NCI-H345 treated with DMSO at 0.1 percent for 48 hours (cell line): ENCODE data around the gene ZNF326.

Experiments
- DNase-seq: peaks from one replicate; lab custom pipeline; 2025; ENCODE audit not compliant: unreplicated experiment; lab: John Stamatoyannopoulos, UW

ZNF326 gene

DNA sequence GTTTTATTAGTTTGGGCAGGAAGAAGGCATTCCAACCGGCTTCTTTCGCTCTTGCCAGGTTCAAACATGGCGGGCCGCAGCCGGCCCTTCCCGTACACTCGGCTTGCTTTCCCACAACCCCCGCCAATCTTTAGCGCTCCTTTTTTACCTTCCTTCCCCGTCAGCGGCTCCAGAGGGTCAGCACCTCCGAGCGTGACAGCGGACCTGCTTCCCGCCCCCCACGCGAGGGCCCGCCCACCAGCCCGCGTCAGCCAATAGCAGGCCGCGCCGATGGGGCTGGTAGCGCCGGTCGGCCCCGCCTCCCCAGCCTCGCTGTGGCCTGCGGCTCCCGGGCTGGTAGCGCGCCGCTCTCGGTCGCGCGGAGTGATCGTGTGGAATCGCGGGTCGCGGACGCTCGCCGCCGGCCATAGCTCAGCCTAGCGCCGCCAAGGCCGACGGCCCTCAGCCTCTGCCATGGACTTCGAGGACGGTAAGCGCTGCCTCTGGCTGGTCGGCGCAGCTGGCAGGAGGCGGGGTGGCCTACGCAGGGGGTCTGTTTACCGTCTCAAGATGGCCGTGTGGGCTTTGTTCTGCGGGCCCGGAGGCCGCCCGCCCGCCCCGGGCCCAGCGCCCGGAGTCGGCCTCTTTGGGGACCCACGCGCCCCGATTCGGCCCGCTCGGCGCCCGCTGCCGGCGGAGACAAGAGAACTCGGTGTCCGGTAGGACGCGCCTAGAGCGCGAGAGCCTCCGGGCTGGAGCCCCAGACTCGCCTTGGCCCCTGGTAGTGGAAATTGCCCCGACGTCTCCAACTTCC lies at the start of gene ZNF326:
TSS of gene ZNF326 (plus strand) at position 306 of the 793 bp plus-strand sequence. CDS start at position 454, 148 bp downstream.
- DNase-seq = peak; percentile 89

DNA sequence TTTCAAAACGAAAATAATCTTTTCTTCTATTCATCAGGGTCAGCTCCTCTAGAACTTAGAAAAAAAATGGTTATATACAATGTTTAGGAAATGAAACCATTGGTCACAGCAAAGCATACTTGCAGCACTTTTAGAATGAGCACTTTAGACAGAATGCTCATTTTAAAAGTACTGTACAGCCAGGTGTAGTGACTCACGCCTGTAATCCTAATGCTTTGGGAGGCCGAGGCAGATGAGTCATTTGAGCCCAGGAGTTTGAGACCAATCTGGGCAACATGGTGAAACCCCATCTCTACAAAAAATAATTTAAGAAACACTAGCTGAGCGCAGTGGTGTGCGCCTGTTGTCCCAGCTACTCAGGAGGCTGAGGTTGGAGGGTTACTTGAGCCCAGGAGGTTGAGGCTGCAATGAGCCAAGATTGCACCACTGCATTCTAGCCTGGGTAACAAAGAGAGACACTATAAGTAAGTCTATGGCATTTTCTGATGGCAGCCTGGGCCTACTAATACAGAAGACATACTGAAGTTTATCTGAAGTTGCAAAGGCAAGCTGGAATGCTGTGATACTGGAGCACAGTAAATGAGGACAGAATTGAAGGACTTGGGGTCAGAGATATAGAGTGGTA lies 48.9 kb upstream of the ZNF326 start:
- no peak for DNase-seq

DNA sequence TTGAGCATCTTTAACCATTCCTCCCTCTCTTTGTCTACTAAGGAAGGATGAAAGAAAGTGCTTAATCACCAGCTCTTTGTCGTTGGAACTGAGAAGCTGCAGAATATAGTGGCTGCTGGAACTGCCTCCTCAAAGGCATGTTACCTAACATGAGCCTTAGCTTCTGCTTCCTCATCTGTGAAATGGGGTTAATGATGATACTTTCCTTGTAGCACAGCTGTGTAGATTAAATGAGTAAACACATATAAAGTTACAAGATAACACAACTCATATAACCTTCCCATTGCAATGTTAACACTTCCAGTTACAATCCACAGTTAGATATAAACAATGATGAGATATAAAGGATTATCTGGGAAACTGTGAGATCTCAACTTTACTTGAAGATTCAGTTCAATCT lies 48.4 kb upstream of the ZNF326 start:
- no peak for DNase-seq

GRCh38 chr1:89948722-89949345 lies 46.1 kb upstream of the ZNF326 start:
- DNase-seq = no peak

DNA sequence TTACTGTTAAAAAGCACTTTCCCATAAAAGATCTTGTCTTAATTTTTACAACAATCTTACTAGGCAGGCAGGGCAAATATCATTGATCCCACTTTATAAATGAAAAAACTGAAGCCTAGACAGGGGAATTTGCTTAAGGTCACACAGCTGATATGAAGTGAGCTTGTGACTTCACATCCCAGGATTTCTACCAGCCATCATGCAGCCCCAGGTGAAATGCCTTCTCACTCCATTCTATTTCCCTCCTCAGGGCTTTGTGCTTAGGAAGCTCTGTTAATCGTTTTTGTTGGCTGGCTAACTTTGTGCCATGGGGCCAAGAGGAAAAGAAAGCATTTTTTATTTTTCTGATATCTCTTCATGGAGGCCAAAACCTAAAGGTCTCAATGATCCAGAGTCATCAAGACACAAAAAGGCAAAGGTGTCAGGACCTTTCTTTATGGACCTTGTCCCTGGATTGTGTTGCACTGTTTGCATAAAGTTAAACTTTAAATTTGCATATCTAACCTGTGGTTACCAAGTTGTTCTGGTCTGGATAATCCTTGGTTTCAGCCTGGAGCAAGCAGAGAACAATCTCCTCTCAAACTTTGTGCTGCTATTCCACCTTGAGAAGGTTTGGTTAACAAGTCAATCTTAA lies 44.8 kb upstream of the ZNF326 start:
- DNase-seq = no peak

- no peak for DNase-seq
Measured at GRCh38 chr1:89950703-89951102, 44.2 kb upstream of the ZNF326 start.

GRCh38 chr1:89951766-89952604 lies 42.9 kb upstream of the ZNF326 start:
- DNase-seq = no peak

- no peak for DNase-seq
Measured at GRCh38 chr1:89952605-89953130, 42.2 kb upstream of the ZNF326 start.

DNA sequence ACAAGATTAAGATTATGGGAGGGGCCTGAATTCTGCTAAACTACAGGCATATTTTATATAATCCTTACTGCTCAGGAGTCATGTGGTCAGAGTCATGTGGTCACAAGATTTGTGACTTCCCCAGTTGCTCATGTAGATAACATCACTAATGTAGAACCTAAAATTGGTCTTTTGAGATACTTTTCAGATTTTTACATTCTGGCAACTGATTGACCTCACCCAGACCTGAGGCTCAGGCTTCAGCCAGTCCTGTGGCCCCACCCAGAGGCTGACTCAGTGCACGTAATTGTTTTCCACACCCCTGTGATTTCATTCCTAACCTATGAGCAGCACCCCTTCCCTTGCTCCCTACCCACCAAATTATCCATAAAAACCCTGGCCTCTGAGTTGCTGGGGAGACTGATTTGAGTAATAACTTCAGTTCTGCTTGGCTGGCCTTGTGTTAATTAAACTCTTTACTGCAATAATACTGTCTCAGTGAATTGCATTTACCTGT lies 41.7 kb upstream of the ZNF326 start:
- DNase-seq = no peak

GRCh38 chr1:89953929-89954328 lies 41.0 kb upstream of the ZNF326 start:
- DNase-seq = no peak

DNA sequence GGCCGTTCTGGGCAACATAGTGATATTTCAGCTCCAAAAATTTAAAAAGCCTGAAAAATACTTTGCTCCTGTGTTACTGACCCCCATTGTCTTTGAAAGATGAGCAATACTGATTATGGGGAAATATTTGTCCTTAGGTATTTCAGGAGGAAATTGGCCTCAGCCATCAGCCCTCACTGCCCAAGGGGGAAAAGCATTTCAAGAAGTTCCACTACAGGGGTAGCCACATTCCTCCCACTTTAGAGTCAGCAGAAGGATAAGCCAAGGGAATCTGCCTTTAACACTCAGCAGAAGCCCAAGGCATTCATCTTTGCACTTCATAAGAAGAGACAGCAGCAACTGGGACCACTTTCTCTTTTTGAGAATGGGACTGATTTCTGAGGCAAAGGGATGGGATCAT lies 40.5 kb upstream of the ZNF326 start:
- no peak for DNase-seq

GRCh38 chr1:89955311-89956205 lies 39.4 kb upstream of the ZNF326 start:
- DNase-seq = no peak

DNA sequence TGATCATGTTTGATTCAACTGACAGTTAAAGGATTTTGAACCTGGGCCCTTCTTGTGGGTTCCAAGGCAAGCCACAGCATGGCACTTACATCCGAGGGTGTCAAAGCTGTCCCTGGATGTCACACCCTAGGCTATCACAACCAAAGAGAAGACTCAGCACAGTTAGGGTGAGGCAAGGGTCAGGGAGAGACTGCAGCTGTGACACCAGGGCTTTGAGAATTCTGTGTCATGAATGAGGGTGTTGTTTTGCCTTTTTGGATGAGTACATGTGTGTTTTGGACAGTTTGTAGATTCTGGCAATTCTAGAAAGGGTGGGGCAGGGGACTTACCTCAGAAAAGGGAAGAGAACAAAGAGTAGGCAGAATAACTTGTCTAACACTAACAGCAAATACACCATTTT lies 37.8 kb upstream of the ZNF326 start:
- no peak for DNase-seq

DNA sequence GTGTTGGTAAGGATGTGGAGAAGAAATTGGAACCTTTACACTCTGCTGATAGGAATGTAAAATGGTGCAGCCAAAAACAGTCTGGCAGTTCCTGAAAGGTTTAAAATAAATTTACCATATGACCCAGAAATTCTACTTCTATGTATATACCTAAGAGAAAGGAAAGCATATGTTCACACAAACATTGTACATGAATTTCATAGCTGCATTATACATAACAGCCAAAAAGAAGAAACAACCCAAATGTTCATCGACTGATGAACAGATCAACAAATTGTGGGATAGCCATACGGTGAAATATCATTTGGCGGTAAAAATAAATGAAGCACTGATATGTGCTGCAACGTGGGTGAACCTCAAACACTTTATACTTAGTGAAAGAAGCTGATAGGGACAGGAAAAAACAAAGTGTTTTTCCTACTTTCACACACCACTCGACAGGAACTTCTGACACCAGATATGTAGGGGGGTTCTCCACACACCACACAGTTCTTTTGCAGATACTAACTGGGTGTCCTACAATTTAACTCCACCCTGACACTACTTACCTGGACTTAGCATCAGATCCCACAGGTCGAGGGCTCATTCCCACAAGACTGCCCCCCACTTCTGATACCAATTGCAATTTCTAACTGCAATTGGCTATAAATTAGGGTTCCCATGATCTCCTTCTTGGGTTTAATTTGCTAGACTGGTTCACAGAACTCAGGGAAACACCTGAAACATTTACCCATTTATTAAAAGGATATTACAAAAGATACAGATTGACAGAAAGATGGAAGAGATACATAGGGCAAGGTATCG lies 35.9 kb upstream of the ZNF326 start:
- DNase-seq = no peak

DNA sequence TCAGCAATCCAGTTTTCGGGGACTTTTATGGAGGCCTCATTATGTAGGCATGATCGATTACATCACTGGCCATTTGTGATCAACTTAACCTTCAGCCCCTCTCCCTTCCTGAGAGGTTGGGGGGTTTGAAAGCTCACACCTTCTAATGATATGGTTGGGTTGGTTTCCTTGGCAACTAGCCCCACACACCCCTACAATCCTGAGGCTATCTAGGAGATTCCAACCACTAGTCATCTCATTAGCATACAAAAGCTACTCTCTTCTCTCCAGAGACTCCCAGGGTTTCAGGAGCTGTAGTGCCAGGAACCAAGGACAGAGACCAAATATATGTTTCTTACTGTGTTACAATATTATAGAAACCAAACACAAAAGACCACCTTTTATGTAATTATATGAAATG lies 35.2 kb upstream of the ZNF326 start:
- DNase-seq = no peak

- DNase-seq = no peak
Measured at GRCh38 chr1:89962024-89962741, 32.7 kb upstream of the ZNF326 start.

- DNase-seq = no peak
Measured at GRCh38 chr1:89962742-89963075, 32.2 kb upstream of the ZNF326 start.

- DNase-seq = peak; percentile 20
Measured at GRCh38 chr1:89965193-89965768, 29.6 kb upstream of the ZNF326 start.
